ENCODE data around the gene EIF4E2.

The EIF4E2 gene

DNA sequence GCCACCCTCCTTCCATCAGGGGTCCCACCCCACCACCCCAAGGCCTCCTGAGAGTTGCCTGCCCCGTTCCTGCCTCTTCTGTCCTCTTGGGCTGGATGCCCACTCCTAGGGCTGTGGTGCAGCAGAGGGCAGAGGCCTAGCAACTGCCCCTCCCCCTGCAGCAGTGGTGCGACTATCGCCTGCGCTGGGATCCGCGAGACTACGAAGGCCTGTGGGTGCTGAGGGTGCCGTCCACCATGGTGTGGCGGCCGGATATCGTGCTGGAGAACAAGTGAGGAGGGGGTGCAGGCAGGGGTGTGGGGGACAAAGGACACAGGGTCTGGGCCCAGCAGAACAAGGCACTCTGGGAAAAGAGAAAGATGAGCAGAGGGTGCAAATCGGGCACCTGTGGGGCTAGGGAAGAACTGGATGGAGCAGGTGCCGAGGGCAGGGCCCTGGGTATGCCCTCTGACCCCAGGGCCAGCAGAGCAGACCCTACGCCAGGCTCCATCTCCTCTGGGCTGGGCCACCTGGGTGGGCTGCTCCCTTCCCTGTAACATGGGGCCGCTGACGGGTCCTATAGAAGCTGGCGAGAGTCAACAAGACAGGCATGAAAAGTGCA is 9.9 kb upstream of the EIF4E2 start:
- peaks cover 5 to 7% of the 10 kb centered on the region in 2 donors for H3K36me3 ChIP-seq (replicated peaks in 1 of 2; ENCODE audit: control insufficient read depth in 2 of 2, insufficient read depth in 2 of 2, low read length in 2 of 2)
- no peak overlapping the region for H3K27ac ChIP-seq (replicated peaks; ENCODE audit: low read length)
- no peak overlapping the region for H3K14ac ChIP-seq (ENCODE audit: low read length)
- no peak for DNase-seq (ENCODE audit: low spot score)
- no peak overlapping the region for H4K8ac ChIP-seq (ENCODE audit: low read depth, low read length)
- peak overlapping the region; percentile 55 for H3K18ac ChIP-seq (ENCODE audit: low read length)
- H2AK5ac ChIP-seq (ENCODE audit: low read depth, low read length), result peak overlapping the region; percentile 48
- no peak overlapping the region for H2BK120ac ChIP-seq (ENCODE audit: low read depth, low read length)
- no peak overlapping the region for H4K91ac ChIP-seq (ENCODE audit: low read depth, low read length, poor library complexity)
- no peak overlapping the region for H3K4ac ChIP-seq (ENCODE audit: low read length)
- peaks cover 5% of the 10 kb centered on the region for H3K79me1 ChIP-seq (ENCODE audit: low read depth, low read length)
- H3K27me3 ChIP-seq (ENCODE audit: control insufficient read depth in 3 of 3, insufficient read depth in 3 of 3, low read depth in 1 of 3, low read length in 3 of 3), result no peaks in the 10 kb centered on the region
- H2BK5ac ChIP-seq (ENCODE audit: low read length), result peak overlapping the region; percentile 19
- peaks cover 0 to 2% of the 10 kb centered on the region in 2 donors for H3K9me3 ChIP-seq (replicated peaks in 1 of 2; ENCODE audit: control insufficient read depth in 2 of 2, insufficient read depth in 1 of 2, low read depth in 1 of 2, low read length in 2 of 2)
- peaks cover 6 to 15% of the 10 kb centered on the region in 2 donors for H3K4me1 ChIP-seq (ENCODE audit: control insufficient read depth in 2 of 2, insufficient read depth in 1 of 2, low read depth in 1 of 2, low read length in 2 of 2)
- H3K4me2 ChIP-seq (ENCODE audit: insufficient read depth, low read length, poor library complexity, severe bottlenecking), result no peak overlapping the region
- peak overlapping the region; percentile 71 for H2BK15ac ChIP-seq (ENCODE audit: low read length)
- H3K23ac ChIP-seq (ENCODE audit: low read depth, low read length, poor library complexity), result peak overlapping the region; percentile 6
- no CpG with 5 or more reads among the region's 17 CpGs for WGBS, 2 donors (ENCODE audit: extremely low coverage in 2 of 2, insufficient read length in 2 of 2, insufficient replicate concordance in 1 of 2)
- peak overlapping the region; percentile 7 for H3K9ac ChIP-seq (ENCODE audit: low read depth, low read length, poor library complexity)
- no peak overlapping the region for H2AFZ ChIP-seq (ENCODE audit: low read length)
- H2BK12ac ChIP-seq (ENCODE audit: low read length), result no peak overlapping the region
- no peak overlapping the region for H3K4me3 ChIP-seq (ENCODE audit: low read length in 2 of 2)

DNA sequence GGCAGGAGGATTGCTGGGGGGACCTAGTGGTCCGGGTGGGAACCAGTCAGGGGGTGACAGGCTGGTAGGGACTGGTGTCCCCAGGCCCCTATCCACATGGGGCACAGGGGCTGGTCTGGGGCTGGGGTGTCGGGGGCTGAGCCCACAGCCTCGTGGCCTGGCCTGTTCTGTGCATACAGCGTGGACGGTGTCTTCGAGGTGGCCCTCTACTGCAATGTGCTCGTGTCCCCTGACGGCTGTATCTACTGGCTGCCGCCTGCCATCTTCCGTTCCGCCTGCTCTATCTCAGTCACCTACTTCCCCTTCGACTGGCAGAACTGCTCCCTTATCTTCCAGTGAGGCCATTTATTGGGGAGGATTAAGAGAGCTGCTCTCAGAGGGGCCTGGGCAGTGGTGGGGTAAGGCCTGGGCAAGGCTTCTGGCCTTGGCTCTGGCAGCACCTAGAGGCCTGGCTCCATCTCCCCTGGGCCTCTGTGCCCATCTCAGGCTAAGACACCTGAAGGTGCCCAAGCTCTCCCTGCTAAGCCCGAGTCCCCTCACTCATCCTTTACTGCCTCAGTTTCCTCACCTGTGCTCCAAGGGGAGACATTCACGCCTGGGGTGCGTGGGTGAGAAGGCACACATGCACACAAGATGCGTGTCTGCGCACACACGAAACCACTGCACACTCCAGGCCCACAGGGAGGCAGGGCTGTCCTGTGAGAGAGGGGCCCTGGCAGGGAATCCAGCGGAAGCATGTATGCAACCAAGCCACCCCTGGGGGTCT is 9.1 kb upstream of the EIF4E2 start:
- no peak overlapping the region for H4K91ac ChIP-seq (ENCODE audit: low read depth, low read length, poor library complexity)
- no peak overlapping the region for H2BK12ac ChIP-seq (ENCODE audit: low read length)
- no peaks in the 10 kb centered on the region for H3K9me3 ChIP-seq (replicated peaks in 1 of 2; ENCODE audit: control insufficient read depth in 2 of 2, insufficient read depth in 1 of 2, low read depth in 1 of 2, low read length in 2 of 2)
- H3K4me1 ChIP-seq (ENCODE audit: control insufficient read depth in 2 of 2, insufficient read depth in 1 of 2, low read depth in 1 of 2, low read length in 2 of 2), result peaks cover 6 to 15% of the 10 kb centered on the region in 2 donors
- H3K4ac ChIP-seq (ENCODE audit: low read length), result no peak overlapping the region
- no peak overlapping the region for H2BK120ac ChIP-seq (ENCODE audit: low read depth, low read length)
- no peak overlapping the region for H2AK5ac ChIP-seq (ENCODE audit: low read depth, low read length)
- no peak overlapping the region for H4K8ac ChIP-seq (ENCODE audit: low read depth, low read length)
- H2AFZ ChIP-seq (ENCODE audit: low read length), result no peak overlapping the region
- H3K23ac ChIP-seq (ENCODE audit: low read depth, low read length, poor library complexity), result no peak overlapping the region
- H3K18ac ChIP-seq (ENCODE audit: low read length), result no peak overlapping the region
- H3K27ac ChIP-seq (replicated peaks; ENCODE audit: low read length), result no peak overlapping the region
- H3K79me1 ChIP-seq (ENCODE audit: low read depth, low read length), result peaks cover 5% of the 10 kb centered on the region
- H3K9ac ChIP-seq (ENCODE audit: low read depth, low read length, poor library complexity), result no peak overlapping the region
- no peak overlapping the region for H2BK15ac ChIP-seq (ENCODE audit: low read length)
- no peak overlapping the region for H3K4me2 ChIP-seq (ENCODE audit: insufficient read depth, low read length, poor library complexity, severe bottlenecking)
- no peak for DNase-seq (ENCODE audit: low spot score)
- H3K27me3 ChIP-seq (ENCODE audit: control insufficient read depth in 3 of 3, insufficient read depth in 3 of 3, low read depth in 1 of 3, low read length in 3 of 3), result no peaks in the 10 kb centered on the region
- no peak overlapping the region for H2BK5ac ChIP-seq (ENCODE audit: low read length)
- no CpG with 5 or more reads among the region's 19 CpGs for WGBS, 2 donors (ENCODE audit: extremely low coverage in 2 of 2, insufficient read length in 2 of 2, insufficient replicate concordance in 1 of 2)
- no peak overlapping the region for H3K14ac ChIP-seq (ENCODE audit: low read length)
- peaks cover 5 to 15% of the 10 kb centered on the region in 2 donors for H3K36me3 ChIP-seq (replicated peaks in 1 of 2; ENCODE audit: control insufficient read depth in 2 of 2, insufficient read depth in 2 of 2, low read length in 2 of 2)
- no peak overlapping the region for H3K4me3 ChIP-seq (ENCODE audit: low read length in 2 of 2)

DNA sequence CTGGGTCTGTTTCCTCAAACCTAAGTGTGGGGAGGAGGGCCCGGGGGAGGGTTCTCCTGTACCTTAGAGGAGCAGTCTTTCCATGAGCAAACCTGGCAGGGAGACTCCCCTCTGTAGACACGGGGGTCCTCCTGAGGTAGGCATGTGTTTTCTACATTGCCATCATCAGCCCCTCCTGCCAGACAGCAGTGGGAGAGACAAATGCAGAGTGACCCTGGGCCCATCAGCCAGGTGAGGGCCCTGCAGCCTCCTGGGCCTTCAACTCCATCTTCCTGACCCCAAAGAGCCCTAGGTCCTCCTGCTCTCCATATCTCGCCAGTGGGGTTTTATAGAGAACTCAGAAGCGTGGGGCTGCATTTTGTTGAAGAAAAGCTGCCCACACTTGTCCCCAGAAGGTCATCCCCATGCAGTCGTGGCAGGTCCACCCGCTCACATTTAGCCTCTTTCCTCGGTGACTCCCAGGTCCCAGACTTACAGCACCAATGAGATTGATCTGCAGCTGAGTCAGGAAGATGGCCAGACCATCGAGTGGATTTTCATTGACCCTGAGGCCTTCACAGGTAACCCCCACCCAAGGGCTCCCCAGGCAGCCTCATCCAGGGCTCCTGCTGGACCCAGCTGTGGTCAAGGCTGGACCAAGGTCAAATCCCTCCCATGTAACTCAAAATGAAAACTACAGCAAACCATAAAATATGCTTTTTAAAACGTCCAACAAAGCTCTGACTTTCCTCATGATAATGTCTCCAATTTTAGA is 8.4 kb upstream of the EIF4E2 start:
- DNase-seq (ENCODE audit: low spot score), result no peak
- H2AFZ ChIP-seq (ENCODE audit: low read length), result no peak overlapping the region
- WGBS, 2 donors (ENCODE audit: extremely low coverage in 2 of 2, insufficient read length in 2 of 2, insufficient replicate concordance in 1 of 2), result no CpG with 5 or more reads among the region's 9 CpGs

More for the DNA sequence above, 8.4 kb upstream of the EIF4E2 start:
- H3K9ac ChIP-seq (ENCODE audit: low read depth, low read length, poor library complexity), result no peak overlapping the region
- H2BK12ac ChIP-seq (ENCODE audit: low read length), result no peak overlapping the region
- peaks cover 11 to 23% of the 10 kb centered on the region in 2 donors for H3K36me3 ChIP-seq (replicated peaks in 1 of 2; ENCODE audit: control insufficient read depth in 2 of 2, insufficient read depth in 2 of 2, low read length in 2 of 2)
- no peak overlapping the region for H3K14ac ChIP-seq (ENCODE audit: low read length)
- H2AK5ac ChIP-seq (ENCODE audit: low read depth, low read length), result no peak overlapping the region
- no peaks in the 10 kb centered on the region for H3K27me3 ChIP-seq (ENCODE audit: control insufficient read depth in 3 of 3, insufficient read depth in 3 of 3, low read depth in 1 of 3, low read length in 3 of 3)
- no peak overlapping the region for H4K8ac ChIP-seq (ENCODE audit: low read depth, low read length)
- no peak overlapping the region for H3K23ac ChIP-seq (ENCODE audit: low read depth, low read length, poor library complexity)
- H3K4me2 ChIP-seq (ENCODE audit: insufficient read depth, low read length, poor library complexity, severe bottlenecking), result no peak overlapping the region
- no peak overlapping the region for H2BK15ac ChIP-seq (ENCODE audit: low read length)
- H3K9me3 ChIP-seq (replicated peaks in 1 of 2; ENCODE audit: control insufficient read depth in 2 of 2, insufficient read depth in 1 of 2, low read depth in 1 of 2, low read length in 2 of 2), result no peaks in the 10 kb centered on the region
- H3K27ac ChIP-seq (replicated peaks; ENCODE audit: low read length), result no peak overlapping the region
- no peak overlapping the region for H3K4ac ChIP-seq (ENCODE audit: low read length)
- peaks cover 6 to 15% of the 10 kb centered on the region in 2 donors for H3K4me1 ChIP-seq (ENCODE audit: control insufficient read depth in 2 of 2, insufficient read depth in 1 of 2, low read depth in 1 of 2, low read length in 2 of 2)
- peak overlapping the region; percentile 11 for H3K18ac ChIP-seq (ENCODE audit: low read length)
- peaks cover 6% of the 10 kb centered on the region for H3K79me1 ChIP-seq (ENCODE audit: low read depth, low read length)
- H3K4me3 ChIP-seq (ENCODE audit: low read length in 2 of 2), result no peak overlapping the region
- no peak overlapping the region for H2BK120ac ChIP-seq (ENCODE audit: low read depth, low read length)
- no peak overlapping the region for H4K91ac ChIP-seq (ENCODE audit: low read depth, low read length, poor library complexity)
- H2BK5ac ChIP-seq (ENCODE audit: low read length), result no peak overlapping the region
